Spleen (tissue), 7 donors: ENCODE measurements around the gene RPP40.

Source experiments
- POLR2A ChIP-seq, 3 donors: fragments of 450-650 bp; IDR thresholded peaks; one replicate each; pipeline ENCODE4 v1.5.1; 2017; ENCODE audit warnings: antibody characterized with exemption in 3 of 3, mild to moderate bottlenecking in 1 of 3
- POLR2AphosphoS5 ChIP-seq, 3 donors: sonication (generic); formaldehyde crosslinking; IDR thresholded peaks; one replicate each; pipeline ENCODE4 v1.5.1; 2017; ENCODE audit warnings: antibody characterized with exemption in 3 of 3
- TF ChIP-seq, protein P1 (sequence below), 11 experiments: fragments of 200-600 bp in 7 of 11; fragments of 450-650 bp in 4 of 11; sonication (generic) in 4 of 11; IDR thresholded peaks in 8 of 11; conservative IDR thresholded peaks in 3 of 11; 1 replicate in 7 of 11; 2 replicates in 4 of 11; pipeline versions ENCODE4 v1.4.0 to v1.8.0; 2016 to 2021; ENCODE audit warnings: antibody characterized with exemption in 11 of 11, inconsistent platforms in 4 of 11, mild to moderate bottlenecking in 1 of 11
- donor health status: DM: no; HTN: no; CAD: no; lungs with moderate emphysema.
- donor health status: DM: no; HTN: no; CAD: no.
- donor health status: DM: no; HTN: no; CAD: no.

DNA sequence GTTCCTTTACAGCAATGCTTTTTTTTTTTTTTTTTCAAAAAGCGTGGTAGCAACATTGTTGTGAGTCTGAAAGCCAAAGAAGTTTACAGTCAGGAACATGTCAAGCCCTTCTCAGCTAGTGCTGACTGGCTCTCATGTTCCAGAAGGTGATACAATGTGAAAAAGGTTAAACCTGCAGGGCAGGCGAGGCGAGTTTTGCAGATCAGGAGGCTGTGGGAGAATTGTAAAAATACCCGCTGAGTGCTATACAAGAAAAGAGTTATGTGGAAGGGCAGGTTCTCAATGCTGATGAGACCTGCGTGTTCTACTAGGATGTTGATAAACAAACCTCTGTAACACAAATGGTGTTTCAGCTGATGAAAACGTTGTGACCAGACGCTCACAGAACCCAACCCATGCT lies 30.9 kb upstream of the RPP40 start:
- TF ChIP-seq, protein P1, sequence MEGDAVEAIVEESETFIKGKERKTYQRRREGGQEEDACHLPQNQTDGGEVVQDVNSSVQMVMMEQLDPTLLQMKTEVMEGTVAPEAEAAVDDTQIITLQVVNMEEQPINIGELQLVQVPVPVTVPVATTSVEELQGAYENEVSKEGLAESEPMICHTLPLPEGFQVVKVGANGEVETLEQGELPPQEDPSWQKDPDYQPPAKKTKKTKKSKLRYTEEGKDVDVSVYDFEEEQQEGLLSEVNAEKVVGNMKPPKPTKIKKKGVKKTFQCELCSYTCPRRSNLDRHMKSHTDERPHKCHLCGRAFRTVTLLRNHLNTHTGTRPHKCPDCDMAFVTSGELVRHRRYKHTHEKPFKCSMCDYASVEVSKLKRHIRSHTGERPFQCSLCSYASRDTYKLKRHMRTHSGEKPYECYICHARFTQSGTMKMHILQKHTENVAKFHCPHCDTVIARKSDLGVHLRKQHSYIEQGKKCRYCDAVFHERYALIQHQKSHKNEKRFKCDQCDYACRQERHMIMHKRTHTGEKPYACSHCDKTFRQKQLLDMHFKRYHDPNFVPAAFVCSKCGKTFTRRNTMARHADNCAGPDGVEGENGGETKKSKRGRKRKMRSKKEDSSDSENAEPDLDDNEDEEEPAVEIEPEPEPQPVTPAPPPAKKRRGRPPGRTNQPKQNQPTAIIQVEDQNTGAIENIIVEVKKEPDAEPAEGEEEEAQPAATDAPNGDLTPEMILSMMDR (IDR thresholded peaks at IDR 0.05 in 8 of 11, conservative IDR thresholded peaks at IDR 0.05 in 3 of 11): no peak
- TF ChIP-seq POLR2A (IDR thresholded peaks at IDR 0.05) (no peak), POLR2AphosphoS5 (IDR thresholded peaks at IDR 0.05) (no peak)
